Left kidney (tissue), 2 donors: ENCODE measurements around the gene TTC28. TPM values are rescaled to one million over a fixed set of nuclear protein-coding genes. Genes with fewer than 3 reads are reported as not detected.
"Not testable (repeated sequence)": the region's sequence is repeated elsewhere in the genome, so short reads cannot be mapped to it uniquely, and the experiment has no call there.

ENCODE experiments used
- DNase-seq: peaks from one replicate; pipeline ENCODE4 v3.0.0-alpha.2; 2013
- polyA plus RNA-seq: library from polyadenylated mRNA; unstranded; fragments of 120-200 nt; gene quantifications from one replicate; pipeline ENCODE4 v1.2.1, GENCODE V29; 2013; ENCODE audit not compliant: insufficient read length

Gene TTC28
- polyA plus RNA-seq, 1 donor, result 45.8 TPM

DNA sequence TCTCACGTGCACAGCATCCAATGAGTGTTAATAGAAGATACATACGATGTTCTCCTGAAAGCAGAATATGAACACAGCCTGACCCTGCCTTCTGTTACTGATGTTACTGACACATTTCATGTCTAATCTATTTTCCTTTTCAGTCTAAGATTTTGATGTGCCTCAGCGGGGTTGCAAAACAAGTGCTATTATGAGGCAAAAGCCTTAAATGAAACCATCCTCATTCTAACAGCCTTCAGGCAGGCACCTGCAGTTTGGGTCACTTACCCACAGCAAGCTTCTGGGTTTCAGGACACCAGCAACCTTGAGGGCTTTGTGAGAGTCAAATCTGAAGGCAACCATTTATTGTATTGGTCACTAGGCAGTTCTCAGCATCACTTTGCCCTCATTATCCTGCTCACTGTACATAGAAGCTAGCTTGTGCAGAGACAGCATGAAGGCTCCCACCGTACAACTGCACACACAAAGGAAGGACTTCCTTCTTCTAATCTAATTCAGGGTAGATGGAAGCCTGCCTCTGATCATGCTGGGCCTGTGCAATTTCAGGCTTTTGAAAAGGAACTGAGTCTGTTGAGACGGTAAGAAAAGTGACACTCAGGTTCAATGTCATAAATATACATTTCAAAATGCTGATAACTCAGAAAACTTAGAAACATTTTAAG is 577.4 kb downstream of the TTC28 start:
- no peak for DNase-seq

- no peak for DNase-seq
Measured at GRCh38 chr22:28097627-28098026, 582.0 kb downstream of the TTC28 start.

DNA sequence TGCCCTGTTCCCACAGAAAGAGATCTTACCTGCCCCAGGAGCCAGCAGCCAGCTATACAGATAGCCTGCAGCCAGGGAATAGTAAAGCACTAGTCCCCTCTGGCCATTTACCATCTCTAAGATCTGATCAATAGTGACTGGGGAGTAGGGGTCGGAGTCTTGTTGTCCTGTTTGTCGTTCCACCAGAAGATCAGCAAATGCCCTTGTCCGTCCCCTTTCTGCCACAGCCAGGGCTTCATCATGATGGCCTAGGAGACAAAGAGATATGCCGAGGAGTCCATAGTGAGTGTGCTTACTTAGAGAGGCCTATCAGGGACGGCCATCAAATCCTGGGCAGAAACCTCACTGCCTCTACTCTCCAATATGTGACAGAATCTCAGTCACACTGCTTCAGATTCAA is 583.5 kb downstream of the TTC28 start:
- no peak for DNase-seq

DNA sequence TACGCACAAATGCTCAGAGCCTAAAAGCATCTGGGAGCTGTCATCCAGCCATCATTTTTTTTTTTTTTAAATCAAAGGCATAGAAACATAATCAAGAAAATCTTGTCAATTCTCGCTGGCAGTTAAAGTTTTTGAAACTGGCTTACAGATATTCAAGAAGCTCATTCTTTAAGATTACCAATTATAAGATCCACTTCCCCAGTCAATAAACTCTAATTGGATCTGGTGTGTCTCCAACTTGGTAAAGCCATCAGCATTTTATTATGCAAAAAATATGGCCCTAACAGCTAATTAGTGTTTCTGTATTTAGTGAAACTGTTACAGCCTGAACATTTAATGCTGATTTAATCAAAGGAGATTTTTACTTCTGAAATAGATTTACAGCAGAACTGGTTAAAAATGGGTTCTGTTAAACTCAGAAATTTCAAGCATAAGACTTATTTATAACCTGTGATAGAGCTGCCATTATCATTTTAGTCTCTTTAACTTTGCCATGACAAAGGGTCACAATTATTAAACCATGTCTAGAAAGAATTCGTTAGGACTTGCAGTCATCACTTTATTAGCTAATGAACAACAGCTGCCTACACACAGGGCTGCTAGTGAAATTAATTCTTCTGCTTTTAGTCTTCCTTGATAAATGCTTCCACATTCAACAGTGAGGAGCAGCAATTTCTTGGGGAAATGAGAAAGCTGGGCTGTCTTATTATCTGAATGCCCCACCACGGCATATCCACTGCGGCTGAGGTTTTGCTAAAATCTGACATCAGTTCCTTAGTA is 584.1 kb downstream of the TTC28 start:
- DNase-seq, result no peak

GRCh38 chr22:28094771-28095170 is 584.9 kb downstream of the TTC28 start:
- no peak for DNase-seq

DNA sequence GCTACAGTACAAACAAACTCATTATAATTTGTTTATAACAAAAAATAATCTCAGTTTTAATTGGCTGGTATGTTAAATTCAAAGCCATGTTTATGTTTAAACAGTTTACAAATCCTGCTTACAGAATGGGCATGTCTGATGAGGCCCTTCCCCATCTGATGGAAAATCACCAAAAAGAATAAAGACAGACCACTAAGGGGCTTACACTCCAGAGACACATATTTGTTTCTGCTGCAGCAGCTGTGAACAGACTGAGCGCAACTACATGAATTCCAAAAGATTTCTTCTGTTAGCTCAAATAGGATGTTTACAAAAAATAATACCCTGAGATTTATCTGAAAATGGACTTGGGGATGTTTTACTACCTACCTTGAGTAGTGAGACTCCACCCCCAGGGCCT is 585.9 kb downstream of the TTC28 start:
- DNase-seq, result no peak

DNA sequence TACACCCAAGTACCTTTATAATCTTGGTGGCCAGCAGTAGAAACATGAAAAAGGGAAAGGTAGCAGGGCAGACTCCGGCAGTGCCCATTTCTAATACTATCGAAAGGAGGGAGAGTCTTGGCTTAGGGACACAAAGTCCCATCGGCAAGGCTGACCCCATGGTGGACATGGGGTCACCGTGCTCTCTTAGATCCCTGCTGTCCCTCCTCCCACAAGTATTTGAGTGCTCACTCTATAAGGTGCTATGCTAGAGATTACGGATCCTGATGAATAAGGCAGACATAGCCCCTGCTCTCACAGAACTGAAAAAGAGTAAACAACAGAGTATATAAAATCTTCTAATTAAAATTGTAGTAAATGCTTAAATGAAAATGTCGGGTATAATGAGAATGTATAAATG is 588.2 kb downstream of the TTC28 start:
- DNase-seq, result no peak

- not testable (repeated sequence) for DNase-seq
Measured at GRCh38 chr22:28089541-28089940, 590.1 kb downstream of the TTC28 start.

DNA sequence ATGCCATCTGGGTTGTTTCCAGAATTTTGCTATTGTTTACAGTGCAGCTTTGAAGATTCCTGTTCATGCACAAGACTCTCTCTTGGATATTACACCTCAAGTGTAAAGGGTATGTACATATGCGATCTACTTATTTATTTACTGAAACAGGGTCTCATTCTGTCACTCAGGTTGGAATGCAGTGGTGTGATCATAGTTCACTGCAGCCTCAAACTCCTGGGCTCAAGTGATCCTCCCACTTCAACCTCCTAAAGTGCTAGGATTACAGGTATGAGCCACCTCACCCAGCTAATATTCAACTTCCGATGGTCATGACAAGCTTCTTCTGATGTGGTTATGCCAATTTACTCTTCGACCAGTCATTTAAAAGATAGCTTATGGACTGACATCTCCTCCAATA is 602.5 kb downstream of the TTC28 start:
- no peak for DNase-seq

DNA sequence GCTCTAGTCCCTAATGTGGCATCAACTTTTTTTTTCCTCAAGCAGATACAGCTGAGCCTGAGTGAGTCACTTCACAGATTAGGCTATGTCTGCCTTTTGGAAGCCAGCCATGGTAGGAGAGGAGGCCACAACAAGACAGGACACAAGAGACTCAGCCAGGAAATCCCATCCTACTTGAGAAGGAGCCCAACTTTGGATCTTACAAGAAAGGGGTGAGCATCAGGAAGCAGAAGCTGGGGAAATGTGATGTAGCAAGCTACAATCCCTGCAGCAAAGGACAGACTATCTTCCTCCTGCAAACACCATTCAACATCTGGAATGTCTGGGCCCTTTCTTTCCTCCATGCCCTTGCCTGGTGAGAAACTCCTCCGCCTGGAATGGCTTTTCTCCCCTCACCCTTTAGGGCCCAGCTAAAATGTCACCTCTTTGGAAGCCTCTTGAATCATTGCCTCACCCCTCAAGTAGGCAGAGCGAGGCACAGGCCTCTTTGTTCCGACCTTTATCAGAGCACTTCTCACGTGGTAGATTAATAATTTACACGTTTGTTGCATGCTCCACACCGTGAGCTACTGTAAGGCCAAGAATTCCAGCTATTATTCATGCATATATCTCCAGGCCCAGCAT is 604.2 kb downstream of the TTC28 start:
- DNase-seq, result no peak

GRCh38 chr22:28074526-28074925 is 605.1 kb downstream of the TTC28 start:
- no peak for DNase-seq

DNA sequence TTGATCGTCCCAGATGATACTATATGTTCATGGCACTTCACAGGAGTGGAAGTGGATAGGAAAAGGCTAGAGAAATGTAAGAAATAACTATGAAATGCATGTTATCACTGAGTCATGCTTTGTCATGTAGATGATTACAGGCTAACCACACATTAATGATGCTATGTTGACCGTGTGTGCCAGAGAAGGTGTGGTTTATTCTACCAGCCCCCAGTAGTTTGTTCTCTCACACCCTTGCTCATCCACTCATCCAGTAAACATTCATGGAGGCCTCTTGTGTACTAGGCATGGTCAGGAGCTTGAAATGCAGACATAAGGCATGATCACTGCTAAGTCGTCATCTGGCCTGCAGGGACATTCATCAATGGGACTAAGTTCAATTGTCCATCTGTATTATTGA is 607.6 kb downstream of the TTC28 start:
- DNase-seq, result no peak

DNA sequence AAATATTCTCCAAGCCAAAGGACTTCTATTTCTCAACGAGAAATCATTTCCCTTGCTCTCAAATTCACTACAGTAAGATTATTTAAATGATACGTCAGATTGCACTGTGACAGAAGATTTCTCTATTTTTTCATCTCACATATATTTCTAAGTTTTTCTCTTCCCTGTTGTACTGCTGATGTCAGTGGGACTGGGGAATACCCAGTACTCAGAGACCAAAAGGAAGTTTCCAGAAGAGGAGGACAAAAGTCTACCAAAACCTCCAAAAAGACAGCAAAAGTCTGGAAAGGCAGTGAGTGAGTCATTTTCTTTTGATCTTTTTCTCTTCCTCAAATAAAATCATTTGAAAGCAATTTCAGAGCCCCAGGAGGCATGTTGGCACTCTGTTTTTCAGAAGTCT is 610.8 kb downstream of the TTC28 start:
- no peak for DNase-seq

DNA sequence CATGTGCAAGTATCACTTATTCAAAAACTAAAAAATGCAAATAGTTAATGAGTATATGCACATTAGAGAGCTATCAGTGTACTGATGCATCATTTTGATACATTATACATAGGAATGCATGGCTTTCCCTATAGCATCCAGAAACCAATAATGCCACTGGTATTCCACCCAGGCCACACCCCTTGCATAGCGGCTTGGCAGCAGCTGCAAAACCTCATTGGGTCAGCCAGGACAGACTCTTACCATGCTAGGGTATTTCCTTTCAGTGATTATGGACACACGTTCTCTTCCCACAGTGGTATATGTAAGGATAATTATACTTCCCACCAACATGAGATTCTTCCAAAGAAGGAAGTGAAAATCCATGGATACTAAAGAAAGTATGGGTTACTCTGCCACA is 614.7 kb downstream of the TTC28 start:
- no peak for DNase-seq

DNA sequence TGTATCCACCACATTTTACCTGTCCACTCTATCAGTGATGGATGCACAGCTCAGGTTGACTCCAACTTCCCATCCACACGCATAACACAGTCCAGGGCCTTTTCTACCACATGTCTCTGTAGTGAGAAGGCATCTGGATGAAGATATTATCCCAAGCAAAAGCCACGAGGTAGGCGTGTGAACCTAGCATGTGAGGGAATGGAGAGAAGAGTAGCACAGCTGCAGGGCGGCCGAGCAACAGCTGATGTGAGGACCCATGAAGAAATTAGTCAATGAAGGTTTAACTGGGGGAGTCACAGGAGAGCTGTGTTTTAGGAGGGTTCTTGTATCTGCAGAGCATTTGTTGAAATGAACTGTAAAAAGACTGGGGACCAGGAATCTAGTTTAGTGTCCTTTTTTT is 616.0 kb downstream of the TTC28 start:
- DNase-seq, result no peak

DNA sequence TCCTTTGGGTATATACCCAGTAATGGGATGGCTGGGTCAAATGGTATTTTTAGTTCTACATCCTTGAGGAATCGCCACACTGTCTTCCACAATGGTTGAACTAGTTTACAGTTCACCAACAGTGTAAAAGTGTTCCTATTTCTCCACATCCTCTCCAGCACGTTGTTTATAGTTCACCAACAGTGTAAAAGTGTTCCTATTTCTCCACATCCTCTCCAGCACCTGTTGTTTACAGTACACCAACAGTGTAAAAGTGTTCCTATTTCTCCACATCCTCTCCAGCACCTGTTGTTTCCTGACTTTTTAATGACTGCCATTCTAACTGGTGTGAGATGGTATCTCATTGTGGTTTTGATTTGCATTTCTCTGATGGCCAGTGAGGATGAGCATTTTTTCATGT is 619.0 kb downstream of the TTC28 start:
- DNase-seq, result not testable (repeated sequence)

GRCh38 chr22:28058036-28058435 is 621.6 kb downstream of the TTC28 start:
- no peak for DNase-seq

DNA sequence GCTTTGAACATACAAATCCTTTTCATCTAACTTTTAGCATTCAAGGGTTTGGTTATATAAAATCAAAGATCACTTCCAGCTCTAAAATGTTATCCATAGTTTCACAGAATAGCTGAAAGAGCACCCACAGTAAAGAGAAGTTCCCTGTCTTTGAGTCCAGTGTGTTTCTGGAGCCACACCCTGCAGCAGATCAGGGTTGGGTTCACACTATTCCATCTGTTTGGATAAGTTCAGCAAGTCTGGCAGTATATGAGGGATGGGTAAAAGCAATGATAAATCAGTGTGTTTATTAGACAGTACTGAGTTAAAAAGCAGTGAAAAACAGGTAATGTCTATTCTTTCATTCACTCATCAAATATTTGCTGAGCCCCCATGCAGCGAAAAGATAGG is 624.8 kb downstream of the TTC28 start:
- DNase-seq, result no peak

GRCh38 chr22:28053896-28054818 is 625.5 kb downstream of the TTC28 start:
- no peak for DNase-seq

DNA sequence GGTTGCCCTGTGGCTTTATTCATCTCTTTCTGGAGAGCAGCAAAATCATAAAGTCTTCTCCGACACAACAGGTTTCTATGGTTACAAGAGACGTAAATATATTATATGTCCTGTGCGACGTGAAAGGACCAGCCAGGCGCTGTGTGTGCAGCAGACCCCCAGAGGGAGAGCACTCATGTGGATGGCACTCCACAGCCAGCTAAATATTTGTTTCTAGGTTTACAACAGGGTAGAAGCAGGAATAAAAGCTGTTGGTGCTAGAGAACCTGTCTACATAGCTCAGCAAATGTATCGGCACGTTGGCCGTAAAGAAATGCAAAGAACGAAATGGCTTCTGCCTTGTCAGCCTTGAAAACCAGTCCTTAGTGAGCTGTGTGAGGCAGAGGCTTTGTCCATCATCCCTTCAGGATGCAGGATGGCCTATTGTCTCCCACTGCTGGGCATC is 626.8 kb downstream of the TTC28 start:
- DNase-seq, result no peak

DNA sequence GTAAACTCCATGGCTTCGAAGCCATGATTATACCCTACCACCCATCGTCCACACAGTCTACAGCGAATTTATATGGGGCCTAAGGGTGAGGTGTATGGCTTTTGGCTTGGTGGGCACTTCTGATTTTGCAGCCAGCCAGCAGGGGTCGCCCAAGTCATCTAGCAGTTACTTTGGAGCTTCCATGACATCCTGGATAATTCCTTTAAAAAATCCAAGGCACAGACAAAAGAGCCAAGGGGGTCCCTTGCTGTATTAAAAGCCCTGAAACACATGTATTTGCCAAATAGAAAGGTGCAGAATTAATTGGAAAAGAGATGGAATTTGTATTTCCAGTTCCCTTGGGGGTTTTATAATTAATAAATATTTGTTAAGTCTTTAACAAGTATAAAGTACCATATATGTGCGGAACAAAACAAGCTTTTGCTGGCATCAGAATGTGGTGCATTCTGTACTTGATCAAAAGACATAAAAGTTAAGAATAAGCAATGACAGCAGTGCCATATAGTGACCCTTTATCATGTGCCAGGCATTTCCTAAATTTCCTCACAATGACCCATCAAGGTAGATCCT is 627.8 kb downstream of the TTC28 start:
- DNase-seq, result peak; percentile 63
